IMR-90 (cell line): ENCODE data around the gene UNC13B. TPM values are rescaled to one million over a fixed set of nuclear protein-coding genes. Genes with fewer than 3 reads are reported as not detected.

Experiments used
- ATAC-seq: fragments of 200-7000 bp; cut with Tn5 transposase; 2 replicates; pipeline ENCODE4 v1.9.1; 2020; ENCODE audit warnings: low read depth, mild to moderate bottlenecking, moderate library complexity
- BruUV-seq: library from RNA; stranded (reverse); fragments of 400-500 nt; replicated peaks from 2 replicates; lab custom pipeline; 2021; lab: Mats Ljungman, UMichigan
- CTCF ChIA-PET: fragments of 300-600 bp; formaldehyde crosslinking; extraction: SDS; loops from one replicate; lab custom pipeline; 2021; ENCODE audit warnings: antibody characterized with exemption; lab: Yijun Ruan, JAX
- POLR2A ChIA-PET: fragments of 300-600 bp; sonication (Branson Sonifier 250); formaldehyde crosslinking; loops from one replicate; lab custom pipeline; 2022; ENCODE audit warnings: antibody characterized with exemption; ENCODE audit not compliant: unreplicated experiment; lab: Charles Lee
- DNase-seq: peaks from one replicate; pipeline ENCODE4 v3.0.0; 2013
- H2AFZ ChIP-seq: replicated peaks from 2 replicates; pipeline ENCODE3; 2013; ENCODE audit warnings: low read length, mild to moderate bottlenecking; ENCODE audit not compliant: poor library complexity
- H2AK5ac ChIP-seq: 2 replicates; pipeline ENCODE4 v1.6.1; 2013; ENCODE audit warnings: low read depth, low read length, inconsistent platforms
- H2AK9ac ChIP-seq: replicated peaks from 2 replicates; pipeline ENCODE3; 2013; ENCODE audit warnings: mild to moderate bottlenecking, low read depth, low read length, moderate library complexity; ENCODE audit not compliant: poor library complexity
- H2BK120ac ChIP-seq: 2 replicates; pipeline ENCODE4 v1.6.1; 2013; ENCODE audit warnings: low read depth, low read length, inconsistent platforms
- H2BK15ac ChIP-seq: 3 replicates; pipeline ENCODE4 v1.6.1; 2013; ENCODE audit warnings: low read depth, low read length, inconsistent platforms
- H2BK20ac ChIP-seq: 2 replicates; pipeline ENCODE4 v1.6.1; 2013; ENCODE audit warnings: low read depth, mild to moderate bottlenecking, inconsistent platforms, low read length, moderate library complexity
- H2BK5ac ChIP-seq: 2 replicates; pipeline ENCODE4 v1.6.1; 2013; ENCODE audit warnings: mild to moderate bottlenecking, low read depth, low read length, inconsistent platforms; ENCODE audit not compliant: poor library complexity, severe bottlenecking
- H3K14ac ChIP-seq: replicated peaks from 2 replicates; pipeline ENCODE4 v1.6.1; 2013; ENCODE audit warnings: low read depth, low read length, inconsistent platforms
- H3K18ac ChIP-seq: 2 replicates; pipeline ENCODE4 v1.6.1; 2013; ENCODE audit warnings: low read depth, low read length, control low read depth
- H3K23ac ChIP-seq: 2 replicates; pipeline ENCODE4 v1.6.1; 2013; ENCODE audit warnings: low read depth, low read length, inconsistent platforms
- H3K27ac ChIP-seq: 2 replicates; pipeline ENCODE4 v1.5.1; 2013; ENCODE audit warnings: mild to moderate bottlenecking, control low read depth, low read length; ENCODE audit not compliant: insufficient read depth
- H3K27me3 ChIP-seq: 2 replicates; pipeline ENCODE4 v1.6.1; 2013; ENCODE audit warnings: low read length; ENCODE audit not compliant: control insufficient read depth, insufficient read depth
- H3K36me3 ChIP-seq: 2 replicates; pipeline ENCODE4 v1.6.1; 2013; ENCODE audit warnings: low read length, mixed read lengths; ENCODE audit not compliant: control insufficient read depth, insufficient read depth
- H3K4ac ChIP-seq: 2 replicates; pipeline ENCODE4 v1.6.1; 2013; ENCODE audit warnings: low read depth, low read length, inconsistent platforms
- H3K4me1 ChIP-seq: 2 replicates; pipeline ENCODE4 v1.6.1; 2013; ENCODE audit warnings: low read length, mixed read lengths; ENCODE audit not compliant: control insufficient read depth, insufficient read depth
- H3K4me2 ChIP-seq: 2 replicates; pipeline ENCODE4 v1.6.1; 2013; ENCODE audit warnings: low read depth, mild to moderate bottlenecking, control low read depth, low read length, moderate library complexity
- H3K4me3 ChIP-seq: 2 replicates; pipeline ENCODE4 v1.5.1; 2013; ENCODE audit warnings: low read depth, mild to moderate bottlenecking, control low read depth, low read length, moderate library complexity; ENCODE audit not compliant: insufficient read depth
- H3K56ac ChIP-seq: 2 replicates; pipeline ENCODE4 v1.6.1; 2013; ENCODE audit warnings: low read length, inconsistent platforms; ENCODE audit not compliant: insufficient read depth; ENCODE audit errors: extremely low read depth
- H3K79me1 ChIP-seq, 2 experiments: 2 replicates each; pipeline ENCODE4 v1.6.1; 2013; ENCODE audit warnings: low read length in 2 of 2, inconsistent platforms in 1 of 2, low read depth in 1 of 2
- H3K9ac ChIP-seq: 2 replicates; pipeline ENCODE4 v1.6.1; 2013; ENCODE audit warnings: low read depth, low read length, control low read depth
- H3K9me1 ChIP-seq: 2 replicates; pipeline ENCODE4 v1.6.1; 2013; ENCODE audit warnings: low read length, inconsistent platforms; ENCODE audit not compliant: insufficient read depth
- H3K9me3 ChIP-seq: 2 replicates; pipeline ENCODE4 v1.6.1; 2013; ENCODE audit warnings: low read length; ENCODE audit not compliant: control insufficient read depth, insufficient read depth
- H4K20me1 ChIP-seq: 2 replicates; pipeline ENCODE4 v1.6.1; 2013; ENCODE audit warnings: low read length, inconsistent platforms; ENCODE audit not compliant: insufficient read depth
- H4K5ac ChIP-seq: 2 replicates; pipeline ENCODE4 v1.6.1; 2013; ENCODE audit warnings: mild to moderate bottlenecking, low read depth, low read length, control low read depth
- H4K8ac ChIP-seq, 2 experiments: 2 replicates each; pipeline ENCODE4 v1.6.1; 2013; ENCODE audit warnings: low read depth in 2 of 2, low read length in 2 of 2, control low read depth in 1 of 2, inconsistent platforms in 1 of 2
- H4K91ac ChIP-seq: 2 replicates; pipeline ENCODE4 v1.6.1; 2013; ENCODE audit warnings: low read depth, low read length, inconsistent platforms; ENCODE audit not compliant: insufficient read depth
- BHLHE40 ChIP-seq: fragments of 150-350 bp; IDR thresholded peaks from 2 replicates; pipeline ENCODE4 v1.6.1; 2016; ENCODE audit warnings: mild to moderate bottlenecking, low read depth, low read length
- CEBPB ChIP-seq: IDR thresholded peaks from 2 replicates; pipeline ENCODE4 v1.6.1; 2012; ENCODE audit warnings: low read depth, low read length, improper control_type of control experiment
- CHD1 ChIP-seq: IDR thresholded peaks from 2 replicates; pipeline ENCODE4 v1.6.1; 2012; ENCODE audit warnings: low read depth, low read length, improper control_type of control experiment
- CTCF ChIP-seq: conservative IDR thresholded peaks from 2 replicates; pipeline ENCODE4 v1.5.1; 2012; ENCODE audit warnings: mild to moderate bottlenecking, low read depth, low read length, improper control_type of control experiment
- ELK1 ChIP-seq: fragments of 150-350 bp; IDR thresholded peaks from 2 replicates; pipeline ENCODE4 v1.6.1; 2016; ENCODE audit warnings: low read depth, mild to moderate bottlenecking, low read length, moderate library complexity, borderline replicate concordance
- FOS ChIP-seq: fragments of 150-350 bp; IDR thresholded peaks from 2 replicates; pipeline ENCODE4 v1.6.1; 2016; ENCODE audit warnings: low read depth, low read length
- MAFK ChIP-seq: IDR thresholded peaks from 2 replicates; pipeline ENCODE4 v1.6.1; 2012; ENCODE audit warnings: low read depth, low read length, improper control_type of control experiment
- MXI1 ChIP-seq: IDR thresholded peaks from 2 replicates; pipeline ENCODE4 v1.6.1; 2012; ENCODE audit warnings: low read depth, mild to moderate bottlenecking, low read length, moderate library complexity, borderline replicate concordance
- NFE2L2 ChIP-seq: fragments of 150-350 bp; IDR thresholded peaks from 2 replicates; pipeline ENCODE4 v1.6.1; 2016; ENCODE audit warnings: low read depth, mild to moderate bottlenecking, low read length
- POLR2A ChIP-seq: IDR thresholded peaks from 2 replicates; pipeline ENCODE4 v1.6.1; 2012; ENCODE audit warnings: mild to moderate bottlenecking, low read depth, low read length
- RAD21 ChIP-seq: IDR thresholded peaks from 2 replicates; pipeline ENCODE4 v1.6.1; 2012; ENCODE audit warnings: low read length, improper control_type of control experiment
- RCOR1 ChIP-seq: IDR thresholded peaks from 2 replicates; pipeline ENCODE4 v1.6.1; 2012; ENCODE audit warnings: mild to moderate bottlenecking, low read length, improper control_type of control experiment; ENCODE audit not compliant: insufficient replicate concordance
- RFX5 ChIP-seq: IDR thresholded peaks from 2 replicates; pipeline ENCODE4 v1.8.0; 2012; ENCODE audit warnings: low read depth, mild to moderate bottlenecking, low read length, moderate library complexity
- SMC3 ChIP-seq: fragments of 150-350 bp; IDR thresholded peaks from 2 replicates; pipeline ENCODE4 v1.6.1; 2016; ENCODE audit warnings: low read depth, mild to moderate bottlenecking, antibody characterized with exemption, low read length, moderate library complexity
- USF2 ChIP-seq: fragments of 150-350 bp; IDR thresholded peaks from 2 replicates; pipeline ENCODE4 v1.6.1; 2017; ENCODE audit warnings: mild to moderate bottlenecking, antibody characterized with exemption, low read length, low read depth
- WGBS, 2 experiments: methylation state at CpG; one replicate each; pipeline versions ENCODE4 v1.1.5 to v1.1.7; 2013; ENCODE audit warnings: missing lambda C conversion rate in 2 of 2; ENCODE audit not compliant: insufficient read length in 1 of 2; ENCODE audit errors: extremely low coverage in 2 of 2; 5-methylcytosine and 5-hydroxymethylcytosine counted together
- dilution Hi-C: fragments of 300-500 bp; cut with HindIII; formaldehyde crosslinking; loops from one replicate; pipeline ENCODE4 v1.14.3; 2018; ENCODE audit warnings: low sequenced_read_pairs; ENCODE audit not compliant: unreplicated experiment
- in situ Hi-C: fragments of 300-500 bp; cut with MboI; formaldehyde crosslinking; loops from 3 replicates; pipeline ENCODE4 v1.14.3; 2019; ENCODE audit warnings: low sequenced_read_pairs, inconsistent platforms, mixed read lengths
- intact Hi-C: fragments of 100-400 bp; cut with micrococcal nuclease; formaldehyde crosslinking; loops from 2 replicates; pipeline ENCODE4 v1.10.0; 2022
- polyA plus RNA-seq, 3 experiments: library from polyadenylated mRNA; depleted of rRNA; stranded (reverse); fragments of >200 nt; gene quantifications; 2 replicates each; pipeline ENCODE4 v1.2.3, GENCODE V29; 2012; ENCODE audit warnings: low replicate concordance in 1 of 3
- total RNA-seq: library from RNA; depleted of rRNA; stranded (reverse); fragments of >200 nt; gene quantifications from 2 replicates; pipeline ENCODE4 v1.2.3, GENCODE V29; 2012

The UNC13B gene
- total and polyA plus RNA-seq, 2 of the 4 experiments (the other 2 are of a cell fraction), result 7.5 to 14.3 TPM

GRCh38 chr9:35179347-35180280, 17.8 kb downstream of the UNC13B start:
- DNase-seq (no peak), ATAC-seq (no peak)
- H2AK5ac ChIP-seq, result no peak overlapping the region
- H3K18ac ChIP-seq, result no peak overlapping the region
- H2BK5ac ChIP-seq, result no peak overlapping the region
- H3K27ac ChIP-seq, result no peak overlapping the region
- H2BK120ac ChIP-seq, result no peak overlapping the region
- no peak overlapping the region for H2AK9ac ChIP-seq
- CTCF ChIA-PET, result no interaction called here
- H4K5ac ChIP-seq, result no peak overlapping the region
- H3K14ac ChIP-seq, result no peak overlapping the region
- no peaks in the 10 kb centered on the region for H3K4me1 ChIP-seq
- H3K4me3 ChIP-seq, result no peak overlapping the region
- dilution Hi-C loops (no loop called here), in situ Hi-C loops (no loop called here), intact Hi-C loops (no loop called here)
- WGBS, 2 experiments, result no CpG with 5 or more reads among the region's 4 CpGs
- peaks cover 3% of the 10 kb centered on the region in 2 experiments; a peak in 1 of 4 replicates for H3K79me1 ChIP-seq
- no peak overlapping the region for H3K9ac ChIP-seq
- H4K91ac ChIP-seq, result no peak overlapping the region
- BruUV-seq, result no TSS peak
- no peak overlapping the region for H2AFZ ChIP-seq
- no peaks in the 10 kb centered on the region for H3K9me3 ChIP-seq
- H4K8ac ChIP-seq, result no peak overlapping the region
- no peak overlapping the region for H2BK15ac ChIP-seq
- no peak overlapping the region for H3K4me2 ChIP-seq
- no peaks in the 10 kb centered on the region for H3K27me3 ChIP-seq
- H3K4ac ChIP-seq, result no peak overlapping the region
- H4K20me1 ChIP-seq, result no peaks in the 10 kb centered on the region
- no peaks in the 10 kb centered on the region for H3K36me3 ChIP-seq
- POLR2A ChIA-PET, result no interaction called here
- no peak overlapping the region for H3K23ac ChIP-seq
- H3K9me1 ChIP-seq, result no peaks in the 10 kb centered on the region
- H3K56ac ChIP-seq, result no peak overlapping the region
- H2BK20ac ChIP-seq, result no peak overlapping the region
- no peak for TF ChIP-seq CHD1
- TF ChIP-seq BHLHE40, result no peak
- no peak for TF ChIP-seq MAFK
- no peak for TF ChIP-seq RAD21
- TF ChIP-seq CEBPB, result no peak
- no peak for TF ChIP-seq SMC3
- TF ChIP-seq MXI1, result no peak
- TF ChIP-seq NFE2L2, result no peak
- TF ChIP-seq RFX5, result no peak
- TF ChIP-seq POLR2A, result no peak
- TF ChIP-seq USF2, result no peak
- TF ChIP-seq RCOR1, result no peak
- TF ChIP-seq FOS, result no peak
- TF ChIP-seq ELK1, result no peak
- TF ChIP-seq CTCF, result no peak
